Activated CD8-positive, alpha-beta memory T cell treated with anti-CD3 and anti-CD28 coated beads, Interleukin-2, amount 50 U/mL, for 48 hours (primary cell): ENCODE data around the gene TTC8.
"Not testable (repeated sequence)": the region's sequence is repeated elsewhere in the genome, so short reads cannot be mapped to it uniquely, and the experiment has no call there.

ENCODE experiments used
- DNase-seq: peaks from one replicate; pipeline ENCODE4 v3.0.0-alpha.2; 2020

TTC8 gene

GRCh38 chr14:88824314-88825077 is at the start of gene TTC8:
TSS of gene TTC8 (plus strand) at chr14:88824651. CDS start at chr14:88824708, 57 bp downstream.
- peak; percentile 88 for DNase-seq

- DNase-seq, result no peak
Measured at GRCh38 chr14:88775532-88775931, 48.9 kb upstream of the TTC8 start.

- no peak for DNase-seq
Measured at GRCh38 chr14:88785911-88786310, 38.5 kb upstream of the TTC8 start.

- no peak for DNase-seq
Measured at GRCh38 chr14:88786715-88787114, 37.7 kb upstream of the TTC8 start.

GRCh38 chr14:88789573-88789972 is 34.9 kb upstream of the TTC8 start:
- not testable (repeated sequence) for DNase-seq

GRCh38 chr14:88790501-88791251 is 33.8 kb upstream of the TTC8 start:
- no peak for DNase-seq

- no peak for DNase-seq
Measured at GRCh38 chr14:88791252-88791621, 33.2 kb upstream of the TTC8 start.

GRCh38 chr14:88791629-88792472 is 32.6 kb upstream of the TTC8 start:
- DNase-seq, result peak; percentile 70

GRCh38 chr14:88792473-88793258 is 31.8 kb upstream of the TTC8 start, which contains the start of gene EML5:
TSS of gene EML5 (minus strand) at chr14:88792953. CDS start at chr14:88792503, 450 bp downstream.
- DNase-seq, result peak; percentile 88

GRCh38 chr14:88793259-88793625 is 31.2 kb upstream of the TTC8 start:
- DNase-seq, result no peak

GRCh38 chr14:88798156-88798555 is 26.3 kb upstream of the TTC8 start:
- no peak for DNase-seq

- DNase-seq, result no peak
Measured at GRCh38 chr14:88799522-88799921, 24.9 kb upstream of the TTC8 start.

GRCh38 chr14:88802596-88802995 is 21.9 kb upstream of the TTC8 start:
- DNase-seq, result no peak

- DNase-seq, result no peak
Measured at GRCh38 chr14:88804035-88804434, 20.4 kb upstream of the TTC8 start.

GRCh38 chr14:88804477-88804876 is 20.0 kb upstream of the TTC8 start:
- DNase-seq, result no peak

- DNase-seq, result no peak
Measured at GRCh38 chr14:88808359-88808758, 16.1 kb upstream of the TTC8 start.

GRCh38 chr14:88815980-88816379 is 8.5 kb upstream of the TTC8 start:
- DNase-seq, result no peak

- DNase-seq, result no peak
Measured at GRCh38 chr14:88818018-88818417, 6.4 kb upstream of the TTC8 start.

- DNase-seq, result not testable (repeated sequence)
Measured at GRCh38 chr14:88819674-88820073, 4.8 kb upstream of the TTC8 start.

GRCh38 chr14:88821378-88821777 is 3.1 kb upstream of the TTC8 start:
- no peak for DNase-seq

GRCh38 chr14:88821888-88822287 is 2.6 kb upstream of the TTC8 start:
- DNase-seq, result no peak

- no peak for DNase-seq
Measured at GRCh38 chr14:88823968-88824313, 510 bp upstream of the TTC8 start.

GRCh38 chr14:88825078-88825458 is 617 bp downstream of the TTC8 start:
- DNase-seq, result no peak
